ENCODE measurements around the gene TUSC1.

The TUSC1 gene

GRCh38 chr9:25691786-25692185 is 13.5 kb upstream of the TUSC1 start:
- H2AFZ ChIP-seq (ENCODE audit: low read length), result no peak overlapping the region
- H3K79me2 ChIP-seq (ENCODE audit: low read length), result no peaks in the 10 kb centered on the region
- H3K27ac ChIP-seq (ENCODE audit: low read length), result no peak overlapping the region
- TF ChIP-seq CTCF (IDR thresholded peaks at IDR 0.05; ENCODE audit: low read length) (no peak), EZH2phosphoT487 (IDR thresholded peaks at IDR 0.05; ENCODE audit: low read length) (no peak), EZH2 (optimal IDR thresholded peaks at IDR 0.05; ENCODE audit: low read depth, low read length) (no peak)
- H3K9me3 ChIP-seq (replicated peaks; ENCODE audit: insufficient read depth, low read length), result no peaks in the 10 kb centered on the region
- no peak for DNase-seq
- no peaks in the 10 kb centered on the region for H3K4me1 ChIP-seq (ENCODE audit: low read length)
- no peaks in the 10 kb centered on the region for H3K27me3 ChIP-seq (replicated peaks; ENCODE audit: insufficient read depth, low read length)
- H3K36me3 ChIP-seq (replicated peaks; ENCODE audit: insufficient read depth, low read length), result no peaks in the 10 kb centered on the region
- H3K4me3 ChIP-seq (ENCODE audit: low read length), result no peak overlapping the region
- no peaks in the 10 kb centered on the region for H4K20me1 ChIP-seq (ENCODE audit: insufficient read depth, low read length)
- H3K4me2 ChIP-seq (ENCODE audit: low read depth, low read length), result no peak overlapping the region
- no peak overlapping the region for H3K9ac ChIP-seq (ENCODE audit: low read length)
- no peaks in the 10 kb centered on the region for H3F3A ChIP-seq (ENCODE audit: insufficient read depth, low read length)
- H3K9me2 ChIP-seq (replicated peaks; ENCODE audit: insufficient read depth, low read length), result no peaks in the 10 kb centered on the region

GRCh38 chr9:25684321-25684720 is 6.1 kb upstream of the TUSC1 start:
- no peaks in the 10 kb centered on the region for H3K9me3 ChIP-seq (replicated peaks; ENCODE audit: insufficient read depth, low read length)
- no peak for DNase-seq
- no peak overlapping the region for H3K4me2 ChIP-seq (ENCODE audit: low read depth, low read length)
- TF ChIP-seq CTCF (IDR thresholded peaks at IDR 0.05; ENCODE audit: low read length) (no peak), EZH2 (optimal IDR thresholded peaks at IDR 0.05; ENCODE audit: low read depth, low read length) (no peak), EZH2phosphoT487 (IDR thresholded peaks at IDR 0.05; ENCODE audit: low read length) (no peak)
- no peaks in the 10 kb centered on the region for H3K27me3 ChIP-seq (replicated peaks; ENCODE audit: insufficient read depth, low read length)
- no peak overlapping the region for H3K27ac ChIP-seq (ENCODE audit: low read length)
- no peaks in the 10 kb centered on the region for H3K9me2 ChIP-seq (replicated peaks; ENCODE audit: insufficient read depth, low read length)
- H3K79me2 ChIP-seq (ENCODE audit: low read length), result no peaks in the 10 kb centered on the region
- no peaks in the 10 kb centered on the region for H3K36me3 ChIP-seq (replicated peaks; ENCODE audit: insufficient read depth, low read length)
- H3F3A ChIP-seq (ENCODE audit: insufficient read depth, low read length), result no peaks in the 10 kb centered on the region
- no peaks in the 10 kb centered on the region for H3K4me1 ChIP-seq (ENCODE audit: low read length)
- no peaks in the 10 kb centered on the region for H4K20me1 ChIP-seq (ENCODE audit: insufficient read depth, low read length)
- no peak overlapping the region for H2AFZ ChIP-seq (ENCODE audit: low read length)
- H3K9ac ChIP-seq (ENCODE audit: low read length), result no peak overlapping the region
- no peak overlapping the region for H3K4me3 ChIP-seq (ENCODE audit: low read length)

GRCh38 chr9:25681266-25681665 is 3.0 kb upstream of the TUSC1 start:
- H4K20me1 ChIP-seq (ENCODE audit: insufficient read depth, low read length), result no peaks in the 10 kb centered on the region
- H3K4me1 ChIP-seq (ENCODE audit: low read length), result no peaks in the 10 kb centered on the region
- no peak for DNase-seq
- H3K9me3 ChIP-seq (replicated peaks; ENCODE audit: insufficient read depth, low read length), result no peaks in the 10 kb centered on the region
- H3K4me3 ChIP-seq (ENCODE audit: low read length), result no peak overlapping the region
- TF ChIP-seq EZH2 (optimal IDR thresholded peaks at IDR 0.05; ENCODE audit: low read depth, low read length) (no peak), CTCF (IDR thresholded peaks at IDR 0.05; ENCODE audit: low read length) (no peak), EZH2phosphoT487 (IDR thresholded peaks at IDR 0.05; ENCODE audit: low read length) (no peak)
- H3F3A ChIP-seq (ENCODE audit: insufficient read depth, low read length), result no peaks in the 10 kb centered on the region
- no peak overlapping the region for H2AFZ ChIP-seq (ENCODE audit: low read length)
- no peaks in the 10 kb centered on the region for H3K27me3 ChIP-seq (replicated peaks; ENCODE audit: insufficient read depth, low read length)
- no peak overlapping the region for H3K27ac ChIP-seq (ENCODE audit: low read length)
- H3K79me2 ChIP-seq (ENCODE audit: low read length), result no peaks in the 10 kb centered on the region
- H3K4me2 ChIP-seq (ENCODE audit: low read depth, low read length), result no peak overlapping the region
- no peaks in the 10 kb centered on the region for H3K9me2 ChIP-seq (replicated peaks; ENCODE audit: insufficient read depth, low read length)
- H3K9ac ChIP-seq (ENCODE audit: low read length), result no peak overlapping the region
- no peaks in the 10 kb centered on the region for H3K36me3 ChIP-seq (replicated peaks; ENCODE audit: insufficient read depth, low read length)

Data from MM.1S (cell line).